Body of pancreas (tissue), 4 donors: ENCODE data around the gene AMY1B. TPM values are rescaled to one million over a fixed set of nuclear protein-coding genes. Genes with fewer than 3 reads are reported as not detected.
"Not testable (repeated sequence)": the region's sequence is repeated elsewhere in the genome, so short reads cannot be mapped to it uniquely, and the experiment has no call there.

Experiments
- ATAC-seq: fragments of 150-250 bp; one replicate; pipeline ENCODE4 v1.9.1; 2016
- DNase-seq, 4 donors: peaks; one replicate each; pipeline ENCODE4 v3.0.0-alpha.2; 2019
- H3K27ac ChIP-seq, 4 donors: fragments of 200-600 bp; sonication (generic); 1 replicate in 3 of 4; 2 replicates in 1 of 4; pipeline versions ENCODE4 v1.5.1 to v1.6.1; 2016 to 2019; ENCODE audit warnings: mild to moderate bottlenecking in 1 of 4, mixed read lengths in 1 of 4, moderate library complexity in 1 of 4
- H3K27me3 ChIP-seq, 2 donors: fragments of 200-600 bp; sonication (generic); one replicate each; pipeline ENCODE4 v1.6.0; 2016; ENCODE audit warnings: mild to moderate bottlenecking in 1 of 2
- H3K36me3 ChIP-seq, 2 donors: fragments of 200-600 bp; sonication (generic); replicated peaks in 1 of 2; 2 replicates each; pipeline ENCODE4 v1.5.1; 2016; ENCODE audit warnings: low read depth in 2 of 2; ENCODE audit not compliant: insufficient read depth in 1 of 2
- H3K4me1 ChIP-seq: fragments of 200-600 bp; sonication (generic); one replicate; pipeline ENCODE4 v1.6.0; 2016
- H3K4me3 ChIP-seq, 2 donors: fragments of 200-600 bp; sonication (generic); 1 replicate in 1 of 2; 2 replicates in 1 of 2; pipeline ENCODE4 v1.5.1; 2016 to 2019
- H3K9me3 ChIP-seq, 3 donors: fragments of 200-600 bp; sonication (generic); 1 replicate in 2 of 3; 2 replicates in 1 of 3; pipeline ENCODE4 v1.5.1; 2016
- WGBS, 2 donors: methylation state at CpG; one replicate each; pipeline ENCODE4 v1.1.5; 2017; 5-methylcytosine and 5-hydroxymethylcytosine counted together
- intact Hi-C: fragments of 100-400 bp; cut with DNase I; formaldehyde crosslinking; loops from one replicate; pipeline ENCODE4 v1.15.1; 2023
- small RNA-seq: library from RNA; depleted of rRNA; stranded (forward); fragments of <200 nt; gene quantifications from one replicate; pipeline ENCODE3, GENCODE V24; 2016
- total RNA-seq, 2 donors: library from RNA; depleted of rRNA; stranded (reverse); fragments of >200 nt; gene quantifications; one replicate each; pipeline ENCODE4 v1.1.0, GENCODE V29; 2016

AMY1B gene
- total RNA-seq, 2 donors from 2014 or later, result not detected

DNA sequence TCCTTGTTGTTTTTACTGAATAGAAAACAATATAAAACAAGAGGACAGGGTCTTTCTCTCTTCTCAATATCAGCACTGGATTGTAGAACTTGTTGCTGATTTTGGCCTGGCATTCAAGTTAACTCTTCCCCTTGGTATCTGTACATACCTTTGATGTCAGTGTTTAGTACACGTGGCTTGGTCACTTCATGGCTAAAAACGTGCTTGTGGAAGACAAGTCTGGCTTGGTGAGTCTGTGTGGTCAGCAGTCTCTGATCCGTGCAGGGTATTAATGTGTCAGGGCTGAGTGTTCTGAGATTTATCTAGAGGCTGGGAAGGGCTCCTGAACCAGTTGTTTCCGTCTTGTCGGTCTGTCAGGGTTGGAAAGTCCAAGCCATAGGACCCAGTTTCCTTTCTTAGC lies 40.5 kb downstream of the AMY1B start, which contains the start of gene AMY1A:
Gene AMY1A (plus strand): TSS at position 301 of the 400 bp plus-strand sequence. CDS start 571 bp downstream, outside the sequence.
- H3K27me3 ChIP-seq, ATAC-seq, H3K27ac ChIP-seq, intact Hi-C loops, H3K36me3 ChIP-seq, H3K4me1 ChIP-seq, DNase-seq, H3K4me3 ChIP-seq, H3K9me3 ChIP-seq: not testable (repeated sequence)
- WGBS, 2 donors, result no CpG with 5 or more reads among the region's 5 CpGs

GRCh38 chr1:103654133-103654532 lies 41.9 kb downstream of the AMY1B start:
- intact Hi-C loops, DNase-seq, H3K9me3 ChIP-seq, H3K4me3 ChIP-seq, H3K27me3 ChIP-seq, ATAC-seq, H3K36me3 ChIP-seq, H3K27ac ChIP-seq, H3K4me1 ChIP-seq: not testable (repeated sequence)
- no CpG with 5 or more reads among the region's 6 CpGs for WGBS, 2 donors

DNA sequence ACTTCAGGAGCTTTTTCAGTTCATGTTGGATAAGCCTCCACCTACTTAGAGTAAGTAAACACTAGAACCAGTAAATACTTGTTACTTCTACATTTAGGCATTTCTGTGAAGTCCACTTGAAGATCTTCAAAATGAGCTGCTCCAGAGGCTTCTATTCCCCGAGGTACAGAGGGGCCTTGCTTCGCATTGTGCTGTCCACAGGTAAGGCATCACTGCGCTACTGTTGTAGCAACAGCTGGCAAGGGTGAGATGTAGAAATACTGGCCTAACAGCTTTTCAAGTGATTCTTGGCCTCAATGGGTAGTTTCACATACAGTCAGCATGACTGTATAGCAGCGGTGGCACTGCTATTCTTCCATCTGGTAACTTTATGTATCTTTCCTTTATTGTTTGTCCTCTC lies 45.1 kb downstream of the AMY1B start:
- DNase-seq, H3K4me3 ChIP-seq, ATAC-seq, H3K36me3 ChIP-seq, H3K27me3 ChIP-seq, H3K9me3 ChIP-seq, H3K4me1 ChIP-seq, intact Hi-C loops, H3K27ac ChIP-seq: not testable (repeated sequence)
- no CpG with 5 or more reads among the region's 4 CpGs for WGBS, 2 donors

GRCh38 chr1:103650305-103650704 lies 45.7 kb downstream of the AMY1B start:
- H3K36me3 ChIP-seq, DNase-seq, H3K4me3 ChIP-seq, H3K27me3 ChIP-seq, ATAC-seq, H3K9me3 ChIP-seq, H3K4me1 ChIP-seq, H3K27ac ChIP-seq, intact Hi-C loops: not testable (repeated sequence)
- no CpG with 5 or more reads among the region's 3 CpGs for WGBS, 2 donors

DNA sequence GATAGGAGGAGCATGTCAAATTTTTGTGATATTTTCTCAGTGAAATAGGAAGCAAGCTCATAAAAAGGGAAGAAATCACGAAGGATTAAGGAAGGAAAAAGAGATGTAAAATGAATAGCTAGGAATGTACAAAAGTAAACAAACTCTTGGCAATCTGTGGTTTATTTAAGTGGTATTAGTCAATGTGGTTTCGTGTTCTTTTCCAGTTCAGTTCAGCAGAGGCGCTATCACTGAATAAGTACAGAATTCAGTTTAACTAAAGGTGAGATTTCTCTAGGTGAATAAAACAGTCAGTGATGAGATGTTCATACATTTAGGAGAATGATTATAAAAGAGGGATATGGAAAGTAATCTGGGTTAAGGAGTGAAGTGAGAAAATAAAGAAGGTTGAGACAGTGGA lies 52.1 kb downstream of the AMY1B start:
- intact Hi-C loops, ATAC-seq, H3K27ac ChIP-seq, H3K36me3 ChIP-seq, H3K9me3 ChIP-seq, H3K4me3 ChIP-seq, DNase-seq, H3K27me3 ChIP-seq, H3K4me1 ChIP-seq: not testable (repeated sequence)
- no CpG with 5 or more reads among the region's 3 CpGs for WGBS, 2 donors

- H3K36me3 ChIP-seq, H3K4me3 ChIP-seq, H3K4me1 ChIP-seq, ATAC-seq, intact Hi-C loops, DNase-seq, H3K27ac ChIP-seq, H3K9me3 ChIP-seq, H3K27me3 ChIP-seq: not testable (repeated sequence)
- no CpG with 5 or more reads among the region's 3 CpGs for WGBS, 2 donors
These were observed 54.8 kb downstream of the AMY1B start for GRCh38 chr1:103641194-103641593.

Small RNA genes lying within 50 kb of the gene (small RNA-seq; reads per million reads assigned to genes)
- gene AC105272.1, result not detected

Other genes with a start within 250 kb of the AMY1B start
- gene RNPC3, start 170.5 kb downstream of the AMY1B start, total RNA-seq, result 10 to 100 TPM; 42.3 to 74.2 TPM
- gene AMY2B, start 124.6 kb downstream of the AMY1B start, total RNA-seq, result 1,000 to 10,000 TPM in 1 of 2 donors, 100 to 1,000 TPM in 1; 894 to 1,483 TPM
- gene AMY2A, start 78.8 kb downstream of the AMY1B start, total RNA-seq, result over 10,000 TPM in 1 of 2 donors, 1,000 to 10,000 TPM in 1; 4,537 to 10,829 TPM
- gene AMY1A, start 40.5 kb downstream of the AMY1B start, total RNA-seq, result not detected
- gene AMY1C, start 53.7 kb upstream of the AMY1B start, total RNA-seq, result under 1 TPM in 1 of 2 donors, not detected in 1; 0.66 TPM